Astrocyte of the hippocampus (primary cell): Measurements from ENCODE around the gene KAZN.

Source experiments
- DNase-seq: peaks from one replicate; pipeline ENCODE4 v3.0.0; 2011; ENCODE audit warnings: low read depth, low spot score

The KAZN gene

DNA sequence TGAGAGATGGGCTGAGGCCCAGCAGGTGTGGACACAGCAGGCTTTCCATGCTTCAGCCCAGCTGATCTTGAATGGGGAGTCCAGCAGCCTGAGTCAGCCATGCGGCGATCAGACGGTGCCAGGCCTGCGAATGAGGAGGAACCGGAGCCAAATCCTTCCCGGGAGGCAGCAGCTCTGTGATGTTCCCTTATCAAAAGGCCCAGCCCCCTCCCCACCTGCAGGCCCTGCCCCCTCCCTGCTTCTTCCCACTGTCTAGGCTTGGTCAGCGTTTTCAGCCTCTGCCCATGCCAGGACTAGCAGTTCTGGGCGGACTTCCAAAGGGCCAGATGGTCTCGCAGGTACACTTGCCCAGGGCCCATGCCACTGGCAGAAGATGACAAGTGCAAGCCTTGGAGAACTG lies 253.8 kb downstream of the KAZN start:
- peak; percentile 24 for DNase-seq

DNA sequence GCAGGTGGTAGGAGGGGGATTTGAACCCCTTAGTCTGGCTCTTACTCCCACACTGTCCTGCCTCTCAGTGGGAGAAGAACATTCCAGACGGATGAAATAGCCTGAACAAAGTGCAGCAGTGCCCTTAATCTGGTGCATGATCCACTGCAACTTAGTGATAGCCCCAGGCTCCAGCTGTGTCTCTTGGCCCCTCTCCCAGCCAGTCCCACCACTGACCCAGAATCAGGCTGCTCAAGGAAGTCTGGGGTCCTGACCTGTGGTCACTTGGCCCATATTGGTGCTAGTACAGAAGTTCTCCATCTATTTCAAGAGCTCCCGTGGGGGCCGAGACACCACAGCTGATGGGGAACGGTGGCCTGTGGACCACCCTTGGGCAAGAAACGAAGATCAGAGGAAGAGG lies 255.0 kb downstream of the KAZN start:
- DNase-seq = no peak

DNA sequence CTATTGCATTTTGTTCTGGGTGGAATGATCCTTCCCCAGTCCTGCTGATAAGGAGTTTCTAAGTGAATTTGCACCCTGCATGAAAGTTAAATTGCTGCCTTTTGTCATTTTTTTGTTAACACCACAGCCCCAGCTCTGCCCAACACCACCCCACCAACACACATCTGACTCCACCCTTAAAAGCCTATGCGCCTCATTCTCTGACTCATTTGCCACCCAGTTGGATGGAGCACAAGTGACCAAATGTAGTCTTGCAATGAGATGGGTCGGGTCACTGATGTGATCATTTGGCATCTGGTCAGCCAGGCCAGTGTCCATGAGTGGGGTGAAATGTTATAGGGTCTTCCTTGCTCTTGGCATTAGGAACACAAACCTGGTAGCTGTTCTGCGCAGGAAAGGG lies 256.8 kb downstream of the KAZN start:
- DNase-seq = no peak

DNA sequence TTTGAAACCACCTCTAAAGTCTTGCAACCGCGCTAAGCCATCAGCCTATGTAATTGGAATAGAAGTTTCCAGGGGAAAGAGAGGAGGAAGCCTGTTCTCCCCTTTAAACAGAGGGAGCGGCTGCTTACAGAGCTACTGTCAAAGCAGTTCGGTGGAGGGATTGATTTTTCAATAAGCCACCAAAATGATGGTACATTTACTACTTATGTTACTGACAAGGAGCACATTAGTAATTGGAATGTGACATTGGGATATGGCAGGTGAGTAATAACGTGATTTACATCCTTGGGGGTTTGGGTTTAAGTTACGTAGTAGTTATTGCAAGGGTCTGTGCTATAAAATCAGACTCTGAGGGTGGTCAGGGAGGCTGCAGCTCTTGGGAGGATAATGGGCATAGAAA lies 257.3 kb downstream of the KAZN start:
- DNase-seq = no peak

DNA sequence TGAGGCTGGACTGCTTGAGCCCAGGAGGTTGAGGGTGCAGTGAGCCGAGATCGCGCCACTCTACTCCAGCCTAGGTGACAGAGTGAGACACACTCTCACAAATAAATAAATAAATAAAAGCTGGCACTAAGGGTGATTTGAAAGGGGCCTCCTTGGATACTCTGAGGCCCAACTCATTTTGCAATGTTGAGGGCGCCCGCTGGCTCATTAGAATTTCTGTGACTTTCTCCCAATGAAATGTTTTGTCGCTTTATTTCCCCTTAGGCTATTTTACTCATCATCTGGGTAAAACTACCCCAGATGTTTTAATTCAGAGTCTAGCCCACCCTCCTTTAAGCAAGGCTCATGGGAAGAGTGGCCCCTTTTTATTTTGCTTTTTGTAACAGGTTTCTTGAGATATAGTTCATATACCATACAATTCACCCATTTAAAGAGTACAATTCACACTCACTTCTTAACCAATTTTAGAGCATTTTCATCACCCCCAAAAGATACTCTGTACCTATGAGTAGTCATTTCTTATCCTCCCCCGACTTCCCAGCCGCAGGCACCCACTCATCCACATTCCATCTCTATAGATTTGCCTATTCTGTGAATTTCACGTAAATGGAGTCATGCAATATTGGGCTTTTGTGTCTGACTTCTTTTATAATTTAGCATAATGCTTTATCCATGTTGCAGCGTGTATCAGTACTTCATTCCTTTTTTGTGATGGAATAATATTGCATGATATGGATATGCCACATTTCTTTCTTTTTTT lies 259.1 kb downstream of the KAZN start:
- no peak for DNase-seq

DNA sequence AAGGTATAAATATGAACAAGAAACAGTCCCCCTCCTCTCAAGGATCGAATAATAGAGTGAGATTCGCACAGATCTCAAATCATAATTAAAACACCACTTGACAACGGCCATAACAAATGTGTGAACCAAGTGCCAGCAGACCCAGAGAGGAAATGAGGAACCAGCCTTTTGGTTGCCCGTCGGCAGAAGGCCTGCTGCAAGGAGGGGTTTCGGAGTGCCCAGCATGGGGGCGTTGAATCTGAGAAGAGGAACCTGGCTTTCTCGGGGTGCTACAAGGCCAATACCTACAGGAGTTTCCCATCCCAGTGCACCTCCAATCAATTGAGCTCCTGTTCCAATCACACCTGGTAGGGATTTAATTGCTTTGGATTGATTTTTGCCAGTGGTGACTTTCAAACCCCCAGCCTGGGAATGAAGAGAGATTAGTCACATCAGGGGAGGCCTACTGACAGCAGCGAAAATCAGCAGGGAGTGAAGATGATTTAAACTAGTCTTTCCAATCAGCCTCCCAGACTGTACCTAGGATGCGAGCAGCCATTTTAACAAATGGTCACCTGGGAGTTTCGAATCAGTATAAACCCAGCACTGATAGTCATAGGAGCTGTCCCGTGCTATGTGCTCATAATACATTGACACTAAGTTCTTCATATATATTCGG lies 263.8 kb downstream of the KAZN start:
- DNase-seq = no peak

DNA sequence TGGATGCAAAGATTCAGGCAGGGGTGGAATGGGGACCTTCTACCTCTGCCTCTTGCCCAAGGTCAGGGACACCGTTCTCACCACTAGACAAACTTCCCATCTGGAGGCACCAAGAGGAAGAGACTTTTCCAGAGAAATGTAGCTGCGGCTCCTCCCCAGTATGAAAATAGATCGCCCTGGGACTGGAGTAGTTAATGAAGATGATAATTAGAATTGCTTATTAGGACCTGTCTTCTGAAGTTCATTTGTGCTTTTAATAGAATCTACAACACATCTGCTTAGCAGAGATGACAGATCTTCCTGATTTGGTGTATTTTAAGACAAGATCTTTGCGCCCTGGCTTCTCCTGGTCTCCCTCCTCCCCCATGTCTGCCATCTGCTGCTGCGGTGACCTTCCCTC lies 266.6 kb downstream of the KAZN start:
- no peak for DNase-seq

DNA sequence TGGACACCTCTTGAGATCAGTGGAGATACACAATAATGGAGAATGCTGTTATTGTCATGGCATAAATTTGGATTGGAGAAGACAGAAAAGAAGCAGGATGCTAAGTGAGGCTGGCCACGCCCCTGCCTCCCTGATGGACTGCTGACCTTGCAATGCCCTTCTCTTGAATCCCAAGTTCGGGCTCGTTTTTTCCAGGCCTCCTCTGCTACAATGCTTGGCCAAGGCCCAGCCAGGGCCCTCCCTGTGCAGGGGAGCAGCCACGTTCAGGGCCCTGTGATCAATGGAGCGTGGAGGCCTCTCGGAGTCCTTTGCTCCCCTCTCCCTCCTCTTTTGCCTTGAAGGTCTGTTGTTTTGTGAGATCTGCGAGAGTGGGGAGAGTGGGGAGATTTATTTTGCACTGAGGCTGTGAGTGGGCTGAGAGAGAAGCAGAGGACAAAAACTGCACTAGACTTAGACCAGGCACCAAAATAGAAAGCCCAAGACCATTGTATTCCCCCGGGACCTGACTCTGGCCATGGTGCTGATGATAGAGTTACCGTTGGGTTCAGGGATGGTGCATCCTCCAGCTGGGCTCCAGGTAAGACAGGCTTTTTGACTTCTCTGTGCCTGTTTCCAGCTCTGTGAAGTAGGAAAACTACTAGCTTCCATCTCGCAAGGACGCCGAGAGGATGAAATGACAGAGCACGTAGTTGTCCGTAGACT lies 268.6 kb downstream of the KAZN start:
- DNase-seq = no peak

DNA sequence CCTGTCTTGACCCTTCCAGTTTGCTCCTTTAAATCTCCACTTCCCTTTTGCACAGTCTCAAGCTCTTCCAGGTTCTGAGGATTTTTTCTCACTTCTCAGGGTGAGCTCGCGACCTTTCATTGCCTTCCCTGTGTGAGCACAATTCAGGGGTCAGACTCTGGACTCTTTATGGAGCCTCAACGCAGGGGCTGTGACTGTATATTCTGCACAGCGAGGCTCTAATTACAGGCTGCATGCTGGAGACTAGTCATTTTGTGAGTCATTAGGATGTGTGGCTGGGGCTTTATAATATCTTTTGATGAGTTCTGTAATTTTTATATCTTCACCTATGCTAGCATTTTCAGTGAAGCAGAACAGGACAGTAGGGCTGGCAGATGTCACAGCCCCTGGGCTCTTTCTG lies 270.7 kb downstream of the KAZN start:
- peak; percentile 20 for DNase-seq

DNA sequence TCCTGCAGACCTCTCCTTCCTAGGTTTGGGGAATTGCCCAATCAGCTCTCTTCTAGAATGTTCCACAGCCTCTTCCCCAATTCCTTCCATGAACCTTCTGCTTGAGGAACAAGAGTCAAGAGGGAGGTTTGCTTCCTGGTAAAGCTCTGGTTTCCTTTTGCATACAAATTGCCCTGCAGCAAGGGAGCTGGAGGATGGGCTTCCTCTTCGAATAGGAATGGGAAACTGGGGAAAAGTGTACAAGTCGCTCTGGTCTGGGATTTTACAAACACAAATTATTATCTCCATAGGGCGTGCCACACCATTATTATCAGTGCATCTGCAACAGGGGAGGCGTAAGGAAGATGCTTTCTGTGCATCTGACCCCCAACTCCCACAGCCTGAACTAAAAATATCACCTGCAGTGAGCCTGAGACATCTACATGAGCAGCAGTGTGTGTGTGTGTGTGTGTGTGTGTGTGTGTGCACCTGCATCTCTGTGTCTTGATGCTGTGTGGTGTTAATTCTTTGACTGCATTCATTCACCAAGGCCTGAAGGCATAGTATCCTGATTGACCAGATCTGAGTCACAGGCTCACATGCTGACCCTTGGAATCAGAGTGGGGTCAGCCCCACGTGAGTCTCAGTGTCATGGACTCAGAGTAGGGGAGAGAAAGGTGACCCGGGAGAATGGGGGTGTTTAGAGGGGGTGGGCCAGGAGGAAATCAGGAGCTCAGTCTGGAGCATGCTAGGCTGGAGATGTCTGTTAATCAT lies 272.9 kb downstream of the KAZN start:
- no peak for DNase-seq

DNA sequence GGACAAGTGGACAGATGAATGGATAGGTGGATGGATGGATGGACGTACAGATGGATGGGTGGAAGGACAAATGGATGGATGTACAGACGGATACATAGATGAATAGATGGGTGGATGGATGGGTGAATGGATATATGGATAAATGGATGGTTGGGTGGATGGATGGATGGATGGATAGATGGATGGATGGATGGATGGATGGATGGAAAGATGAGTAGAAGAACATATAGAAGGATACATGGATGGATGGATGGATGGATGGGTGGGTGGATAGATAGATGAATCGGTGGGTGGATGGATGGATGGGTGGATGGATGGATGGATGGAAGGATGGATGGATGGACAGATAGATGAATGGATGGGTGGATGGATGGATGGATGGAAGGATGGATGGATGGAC lies 274.3 kb downstream of the KAZN start:
- DNase-seq = no peak

DNA sequence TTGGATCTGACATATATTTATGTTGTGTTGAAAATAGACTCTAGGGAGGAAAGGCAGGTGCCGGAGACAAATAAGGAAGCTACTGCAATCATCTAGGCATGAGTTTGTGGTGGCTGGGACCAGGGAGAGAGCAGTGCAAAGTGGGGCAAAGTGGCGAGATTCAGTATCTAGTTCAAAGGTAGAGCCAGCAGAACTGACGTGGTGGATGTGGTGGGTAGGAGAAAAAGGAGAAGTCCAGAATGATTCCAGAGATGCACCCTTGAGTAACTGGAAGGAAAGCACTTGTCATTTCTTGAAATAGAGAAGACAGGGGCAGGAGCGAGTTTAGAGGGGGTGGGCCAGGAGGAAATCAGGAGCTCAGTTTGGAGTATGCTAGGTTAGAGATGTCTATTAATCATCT lies 275.2 kb downstream of the KAZN start:
- DNase-seq = no peak

DNA sequence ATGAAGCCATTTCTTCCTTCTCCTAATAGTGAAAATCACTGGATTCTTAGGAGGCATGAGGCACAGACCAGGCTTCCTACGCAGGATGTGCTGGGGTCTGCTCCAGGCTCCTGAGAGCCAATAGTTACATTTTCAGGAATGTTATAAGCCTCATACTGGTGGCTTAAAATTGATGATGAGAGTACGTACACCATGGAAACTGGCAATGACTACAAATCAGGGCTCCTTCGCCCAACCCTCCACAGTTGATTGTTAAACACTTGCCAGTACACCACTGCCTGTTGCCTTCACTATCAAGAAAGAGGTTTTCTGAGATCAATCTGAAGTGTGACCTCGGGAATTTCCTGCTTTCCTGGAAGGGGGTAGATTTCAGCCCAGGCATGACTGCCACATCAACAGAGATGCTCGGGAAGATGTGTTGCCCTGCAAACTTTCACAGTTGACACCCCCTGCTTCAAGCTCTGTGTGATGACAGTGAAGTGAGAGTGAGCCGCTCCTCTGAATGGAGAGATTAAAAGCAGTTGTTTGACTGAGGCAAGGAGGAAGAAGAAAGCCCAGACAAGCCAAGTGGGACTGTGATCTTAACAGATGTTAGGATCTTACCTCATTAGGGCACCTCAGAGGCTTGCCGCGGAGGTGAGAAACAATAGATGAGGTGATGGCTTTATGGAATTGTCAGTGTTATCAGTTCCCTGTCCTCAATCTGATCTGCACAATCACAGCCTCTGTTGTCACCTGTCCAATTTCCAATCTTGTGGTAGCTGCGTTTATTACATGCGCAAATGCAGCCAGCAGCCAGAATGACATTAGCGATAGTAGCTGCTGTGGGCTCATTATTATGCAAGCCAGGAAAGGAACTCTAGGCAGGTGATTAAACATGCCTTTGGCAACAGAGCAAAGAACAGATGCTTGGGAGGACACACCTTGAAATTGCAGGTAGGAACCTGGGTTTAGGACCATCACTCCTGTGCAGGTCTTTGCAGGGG lies 277.3 kb downstream of the KAZN start:
- DNase-seq = peak; percentile 23

DNA sequence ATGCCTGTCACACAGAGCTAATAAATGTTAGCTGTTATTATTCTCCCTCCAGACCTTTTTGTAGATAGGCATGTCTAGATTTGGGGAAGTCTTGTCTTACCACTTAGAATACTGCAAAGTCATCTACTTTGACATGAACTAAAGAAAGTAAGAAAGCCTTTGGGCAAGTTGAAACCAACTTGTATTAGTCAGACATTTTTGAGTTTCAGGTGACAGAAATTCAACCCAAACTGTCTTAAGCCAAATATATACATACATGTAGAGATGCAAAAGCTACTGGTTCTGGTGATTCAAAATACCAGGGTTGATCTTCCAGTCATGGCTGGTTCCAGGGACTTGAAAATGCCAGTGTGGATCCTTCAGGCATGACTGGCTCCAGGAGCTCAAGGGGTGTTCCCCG lies 278.3 kb downstream of the KAZN start:
- DNase-seq = no peak

DNA sequence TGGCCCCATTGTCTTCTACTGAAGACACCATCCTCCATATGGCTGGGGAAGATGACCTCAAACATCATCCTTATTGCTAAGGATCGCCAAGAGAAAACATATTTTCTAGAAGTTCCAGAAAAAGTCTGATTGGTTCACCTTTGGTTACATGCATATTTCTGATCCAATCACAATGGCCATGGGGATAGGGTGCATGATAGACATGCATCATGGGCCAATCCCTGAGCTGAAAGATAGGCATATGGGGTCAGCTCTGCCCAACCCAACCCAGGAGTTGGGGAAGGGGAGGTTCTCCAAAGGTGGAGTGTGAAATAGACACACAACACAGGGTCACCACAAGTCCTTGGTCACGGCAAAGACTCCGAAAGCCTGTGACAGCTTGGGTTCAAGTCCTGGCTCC lies 278.7 kb downstream of the KAZN start:
- DNase-seq = no peak

DNA sequence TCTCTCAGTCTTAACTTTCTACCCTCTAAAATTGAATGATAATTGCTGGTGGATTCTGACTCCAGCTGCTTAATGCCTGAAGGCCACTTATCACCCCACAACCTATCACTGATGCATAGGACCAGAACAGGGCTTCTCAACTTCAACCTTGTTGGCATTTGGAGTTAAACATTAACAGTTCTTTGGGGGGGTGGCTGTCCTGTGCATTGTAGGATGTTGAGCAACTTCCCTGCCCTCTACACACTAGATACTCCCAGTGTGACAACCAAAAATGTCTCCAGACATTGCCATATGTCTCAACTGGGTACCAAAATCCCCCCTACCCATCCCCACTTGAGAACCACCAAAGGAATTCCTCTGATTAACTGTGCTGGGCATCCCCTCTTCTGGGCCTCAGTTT lies 279.6 kb downstream of the KAZN start:
- no peak for DNase-seq

DNA sequence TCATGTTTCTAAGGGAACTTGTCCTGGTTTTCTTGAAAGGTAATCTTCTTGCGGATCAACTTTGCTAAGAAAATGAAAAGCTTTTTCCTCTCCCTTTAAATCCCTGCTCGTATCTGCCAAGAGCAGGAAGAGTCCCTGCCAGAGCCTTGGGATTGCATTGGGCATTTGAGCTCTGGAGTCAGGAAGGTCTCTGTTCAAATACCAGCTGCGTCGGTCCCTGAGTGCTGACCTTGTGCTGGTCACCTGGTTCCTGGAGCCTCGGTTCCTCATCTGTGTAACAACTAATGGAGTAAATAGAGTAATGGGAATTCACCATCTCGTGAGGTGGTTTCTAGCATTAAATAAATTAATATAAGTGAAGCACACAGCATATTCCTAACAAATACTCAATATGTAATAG lies 280.5 kb downstream of the KAZN start:
- DNase-seq = no peak

DNA sequence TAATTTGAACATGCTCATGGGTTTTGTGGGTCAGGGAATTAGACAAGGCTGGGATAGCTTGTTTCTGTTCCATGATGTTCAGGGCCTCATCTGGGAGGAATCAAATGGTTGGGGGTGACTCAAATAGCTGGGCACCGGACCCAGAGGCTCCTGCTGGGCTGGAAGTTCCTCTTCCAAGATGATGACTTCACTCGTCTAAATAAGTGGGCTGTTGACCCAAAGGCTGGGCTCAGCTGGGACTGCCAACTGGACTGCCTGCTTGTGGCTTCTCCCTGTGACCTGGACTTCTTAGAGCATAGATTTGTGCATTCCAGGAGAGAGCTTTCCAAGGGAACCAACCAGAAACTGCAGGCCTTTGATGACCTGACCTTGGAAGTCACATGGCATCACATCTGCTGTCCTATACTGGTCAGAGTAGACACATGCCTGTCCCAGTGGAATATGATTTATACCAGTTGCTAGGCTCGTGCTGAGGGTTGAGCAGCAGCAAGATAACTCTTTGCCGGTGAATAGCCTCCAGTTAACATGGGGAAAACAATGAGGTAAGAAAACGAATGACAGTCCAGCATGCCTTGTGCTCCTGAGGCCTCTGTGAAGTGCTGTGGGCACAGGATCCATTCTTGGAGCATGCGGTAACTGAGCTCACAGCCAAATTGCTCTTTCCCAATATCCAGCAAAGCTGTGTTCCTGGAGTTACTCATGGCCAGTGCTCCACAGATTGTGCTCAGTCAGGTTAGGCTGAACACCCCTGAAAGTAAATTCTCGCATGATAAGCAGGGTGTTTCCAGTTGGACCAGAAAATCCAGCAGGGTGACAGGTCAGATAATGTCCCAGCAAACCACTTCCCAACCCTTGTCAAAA lies 282.2 kb downstream of the KAZN start:
- DNase-seq = peak; percentile 87

DNA sequence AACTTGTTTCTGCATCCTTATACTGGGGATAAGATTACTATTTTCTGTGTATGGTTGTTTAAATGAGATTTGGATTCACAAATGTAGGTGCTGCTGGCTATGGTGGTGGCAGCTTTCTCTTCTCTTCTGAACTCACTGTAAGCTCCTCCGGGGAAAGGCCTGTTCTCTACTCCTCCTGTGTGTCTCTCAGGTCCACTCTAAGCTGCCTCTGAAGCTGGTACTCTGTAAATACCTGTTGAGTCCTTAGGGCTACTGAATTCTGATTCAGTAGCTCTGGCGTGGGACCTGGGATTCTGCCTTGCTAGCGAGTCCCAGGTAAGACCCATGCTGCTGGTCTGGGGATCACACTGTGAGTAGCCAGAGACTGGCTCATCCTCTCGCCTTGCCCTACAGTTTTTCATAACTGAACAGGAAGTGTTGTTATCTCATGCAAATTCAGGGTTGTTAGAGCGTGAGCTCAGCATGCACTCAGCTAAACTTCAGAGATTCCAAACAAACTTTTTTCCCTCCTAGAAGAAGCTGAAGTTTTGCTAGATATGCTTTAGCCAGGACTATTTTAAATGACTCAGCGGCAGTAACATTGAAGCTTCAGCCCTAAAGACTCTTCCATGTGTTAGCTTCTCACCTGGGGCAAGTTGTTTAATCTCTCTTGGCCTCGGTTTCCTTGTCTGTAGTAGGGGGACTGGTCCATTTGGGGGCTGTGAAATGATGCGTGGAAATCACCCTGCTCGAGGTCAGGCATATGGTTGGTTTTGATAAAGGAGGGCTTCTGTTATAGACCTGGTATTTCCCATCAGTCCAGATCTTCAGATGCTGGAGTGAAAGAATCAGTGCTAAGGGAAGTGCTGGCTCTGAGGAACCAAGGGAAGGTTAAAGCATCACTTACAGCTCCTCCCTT lies 283.5 kb downstream of the KAZN start:
- DNase-seq = peak; percentile 22
